K562 (cell line): ENCODE data around the gene FGGY. TPM values are rescaled to one million over a fixed set of nuclear protein-coding genes. Genes with fewer than 3 reads are reported as not detected.
A peak's percentile ranks its signal among the peaks of the same experiment; 100 is the strongest.

Experiments used
- ARNT ChIP-seq, 2 experiments: fragments of 450-650 bp; IDR thresholded peaks; 2 replicates each; pipeline ENCODE4 v1.6.1; 2016; ENCODE audit warnings: mild to moderate bottlenecking in 1 of 2
- CBFA2T2 ChIP-seq: fragments of 450-650 bp; conservative IDR thresholded peaks from 2 replicates; pipeline ENCODE4 v1.6.1; 2017; ENCODE audit warnings: mild to moderate bottlenecking
- CC2D1A ChIP-seq: fragments of 450-650 bp; IDR thresholded peaks from 2 replicates; pipeline ENCODE4 v1.6.1; 2017; ENCODE audit warnings: mild to moderate bottlenecking
- ELF1 ChIP-seq: fragments of 200-800 bp; sonication (Bioruptor generic); IDR thresholded peaks from 2 replicates; pipeline ENCODE4 v1.6.1; 2016; ENCODE audit warnings: missing genetic modification characterization, missing compliant biosample characterization
- ELF4 ChIP-seq: fragments of 450-650 bp; formaldehyde crosslinking; IDR thresholded peaks from 2 replicates; pipeline ENCODE4 v1.4.0; 2022; ENCODE audit warnings: missing genetic modification characterization
- FOXM1 ChIP-seq, 2 experiments: fragments of 450-650 bp in 1 of 2; sonication (generic) in 1 of 2; formaldehyde crosslinking in 1 of 2; IDR thresholded peaks; 2 replicates each; pipeline versions ENCODE4 v1.6.1 to v1.9.0; 2017 to 2022; ENCODE audit warnings: low read depth in 2 of 2, mild to moderate bottlenecking in 2 of 2, missing genetic modification reagents in 1 of 2, moderate library complexity in 1 of 2
- FOXP4 ChIP-seq: sonication (generic); formaldehyde crosslinking; IDR thresholded peaks from 2 replicates; pipeline ENCODE4 v1.8.0; 2022; ENCODE audit warnings: mild to moderate bottlenecking, missing genetic modification reagents, borderline replicate concordance
- HDAC3 ChIP-seq: fragments of 450-650 bp; IDR thresholded peaks from 2 replicates; pipeline ENCODE4 v1.6.1; 2018; ENCODE audit warnings: borderline replicate concordance, mild to moderate bottlenecking, moderate library complexity; ENCODE audit not compliant: partially characterized antibody
- HMGN3 ChIP-seq: IDR thresholded peaks from 2 replicates; pipeline ENCODE4 v1.6.1; 2011; ENCODE audit warnings: borderline replicate concordance, low read depth, mild to moderate bottlenecking, mixed read lengths, low read length; ENCODE audit not compliant: insufficient read length; ENCODE audit errors: extremely low read depth
- KLF16 ChIP-seq: IDR thresholded peaks from 2 replicates; pipeline ENCODE4 v1.6.1; 2016; ENCODE audit warnings: antibody characterized with exemption
- LEF1 ChIP-seq: fragments of 450-650 bp; IDR thresholded peaks from 2 replicates; pipeline ENCODE4 v1.6.1; 2016; ENCODE audit warnings: mild to moderate bottlenecking
- MTA3 ChIP-seq: fragments of 450-650 bp; formaldehyde crosslinking; IDR thresholded peaks from 2 replicates; pipeline ENCODE4 v1.6.1; 2017; ENCODE audit warnings: mild to moderate bottlenecking, borderline replicate concordance
- NFYB ChIP-seq: IDR thresholded peaks from 2 replicates; pipeline ENCODE4 v1.6.1; 2011; ENCODE audit warnings: mild to moderate bottlenecking, moderate library complexity; ENCODE audit not compliant: insufficient read length; ENCODE audit errors: extremely low read depth
- SNIP1 ChIP-seq: fragments of 450-650 bp; IDR thresholded peaks from 2 replicates; pipeline ENCODE4 v1.7.1; 2017; ENCODE audit warnings: low read depth, mild to moderate bottlenecking
- TAL1 ChIP-seq: fragments of 450-650 bp; IDR thresholded peaks from 2 replicates; pipeline ENCODE4 v1.6.1; 2016; ENCODE audit warnings: mild to moderate bottlenecking
- TBL1XR1 ChIP-seq, 2 experiments: IDR thresholded peaks; 2 replicates each; pipeline ENCODE4 v1.6.1; 2012; ENCODE audit warnings: improper control_type of control experiment in 2 of 2, low read length in 2 of 2, mild to moderate bottlenecking in 1 of 2
- ZNF639 ChIP-seq, 2 experiments: fragments of 200-800 bp in 1 of 2; sonication (Bioruptor generic) in 1 of 2; sonication (generic) in 1 of 2; formaldehyde crosslinking in 1 of 2; IDR thresholded peaks in 1 of 2; conservative IDR thresholded peaks in 1 of 2; 2 replicates each; pipeline versions ENCODE4 v1.5.0 to v1.6.1; 2016 to 2020; ENCODE audit warnings: missing compliant biosample characterization in 1 of 2, missing genetic modification characterization in 1 of 2, missing genetic modification reagents in 1 of 2
- ZNF696 ChIP-seq: fragments of 250-450 bp; sonication (Bioruptor Pico); conservative IDR thresholded peaks from 2 replicates; pipeline ENCODE4 v1.4.0; 2020; ENCODE audit warnings: mild to moderate bottlenecking, moderate library complexity
- polyA plus RNA-seq, 8 experiments: library from polyadenylated mRNA; depleted of rRNA in 4 of 8; stranded (reverse) in 5 of 8; unstranded in 3 of 8; fragments of >200 nt; fragmentation: Nextera tagmentation in 2 of 8; fragmentation: Illumina TruSeq in 1 of 8; extraction: Ambion mirVana in 2 of 8; extraction: Trizol in 1 of 8; gene quantifications; 2 replicates each; pipeline versions ENCODE4 v1.2.1 to v1.2.3, GENCODE V29; 2011 to 2014; ENCODE audit warnings: inconsistent platforms in 1 of 8, missing spikeins in 1 of 8
- total RNA-seq, 7 experiments: library from RNA; depleted of rRNA in 6 of 7; stranded (reverse); fragments of >200 nt in 6 of 7; fragmentation: Illumina TruSeq in 2 of 7; extraction: Trizol in 2 of 7; gene quantifications; 2 replicates each; pipeline versions ENCODE4 v1.2.1 to v1.2.3, GENCODE V29; 2011 to 2021; ENCODE audit warnings: low replicate concordance in 1 of 7
- TF ChIP-seq, protein P1 (sequence below): fragments of 450-650 bp; IDR thresholded peaks from 2 replicates; pipeline ENCODE4 v1.6.1; 2017; ENCODE audit warnings: antibody characterized with exemption
- TF ChIP-seq, protein P2 (sequence below): sonication (generic); IDR thresholded peaks from 2 replicates; pipeline ENCODE4 v1.6.1; 2016
- TF ChIP-seq, protein P3 (sequence below): fragments of 250-450 bp; sonication (Bioruptor Pico); IDR thresholded peaks from 2 replicates; pipeline ENCODE4 v1.5.0; 2020; ENCODE audit warnings: mild to moderate bottlenecking

FGGY gene
- total and polyA plus RNA-seq, 9 of the 15 experiments (the other 6 are each of a cell fraction or from before 2014, with no cell fraction given), result 9.7 to 19.2 (median 12.6) TPM

GRCh38 chr1:59288046-59288445, 8.8 kb upstream of the FGGY start (continued):
- TF ChIP-seq ZNF639 (CRISPR knock-in tag; conservative IDR thresholded peaks at IDR 0.05 in 1 of 2, IDR thresholded peaks at IDR 0.05 in 1 of 2) (0 out of 4 replicates have a peak, but pooled peaks of 1 of the 2 experiments have one; percentile 30), FOXM1 (IDR thresholded peaks at IDR 0.05; ENCODE audit: low read depth) (peak; percentile 89), FOXM1 (CRISPR knock-in tag; IDR thresholded peaks at IDR 0.05; ENCODE audit: low read depth) (no peak), LEF1 (peak; percentile 48; the same call in 1 of the 2 replicates), HDAC3 (peak; percentile 39), CBFA2T2 (peak; percentile 88), HMGN3 (peak; percentile 73), ARNT (IDR thresholded peaks at IDR 0.05) (no peak), CC2D1A (0 out of 2 replicates have a peak, but pooled peaks have one; percentile 23), TBL1XR1 (IDR thresholded peaks at IDR 0.05; ENCODE audit: low read length in 2 of 2) (peak in 1 of 2 experiments; percentile 85; a peak in 2 of 4 replicates), ELF4 (peak; percentile 19; the same call in 1 of the 2 replicates), ZNF696 (CRISPR knock-in tag) (no peak), SNIP1 (no peak), MTA3 (peak; percentile 45; the same call in 1 of the 2 replicates), FOXP4 (no peak), ELF1 (tag) (no peak), KLF16 (peak; percentile 85), NFYB (no peak), TAL1 (peak; percentile 95)
- TF ChIP-seq, protein P1, sequence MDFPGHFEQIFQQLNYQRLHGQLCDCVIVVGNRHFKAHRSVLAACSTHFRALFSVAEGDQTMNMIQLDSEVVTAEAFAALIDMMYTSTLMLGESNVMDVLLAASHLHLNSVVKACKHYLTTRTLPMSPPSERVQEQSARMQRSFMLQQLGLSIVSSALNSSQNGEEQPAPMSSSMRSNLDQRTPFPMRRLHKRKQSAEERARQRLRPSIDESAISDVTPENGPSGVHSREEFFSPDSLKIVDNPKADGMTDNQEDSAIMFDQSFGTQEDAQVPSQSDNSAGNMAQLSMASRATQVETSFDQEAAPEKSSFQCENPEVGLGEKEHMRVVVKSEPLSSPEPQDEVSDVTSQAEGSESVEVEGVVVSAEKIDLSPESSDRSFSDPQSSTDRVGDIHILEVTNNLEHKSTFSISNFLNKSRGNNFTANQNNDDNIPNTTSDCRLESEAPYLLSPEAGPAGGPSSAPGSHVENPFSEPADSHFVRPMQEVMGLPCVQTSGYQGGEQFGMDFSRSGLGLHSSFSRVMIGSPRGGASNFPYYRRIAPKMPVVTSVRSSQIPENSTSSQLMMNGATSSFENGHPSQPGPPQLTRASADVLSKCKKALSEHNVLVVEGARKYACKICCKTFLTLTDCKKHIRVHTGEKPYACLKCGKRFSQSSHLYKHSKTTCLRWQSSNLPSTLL, result no peak
- TF ChIP-seq, protein P2, sequence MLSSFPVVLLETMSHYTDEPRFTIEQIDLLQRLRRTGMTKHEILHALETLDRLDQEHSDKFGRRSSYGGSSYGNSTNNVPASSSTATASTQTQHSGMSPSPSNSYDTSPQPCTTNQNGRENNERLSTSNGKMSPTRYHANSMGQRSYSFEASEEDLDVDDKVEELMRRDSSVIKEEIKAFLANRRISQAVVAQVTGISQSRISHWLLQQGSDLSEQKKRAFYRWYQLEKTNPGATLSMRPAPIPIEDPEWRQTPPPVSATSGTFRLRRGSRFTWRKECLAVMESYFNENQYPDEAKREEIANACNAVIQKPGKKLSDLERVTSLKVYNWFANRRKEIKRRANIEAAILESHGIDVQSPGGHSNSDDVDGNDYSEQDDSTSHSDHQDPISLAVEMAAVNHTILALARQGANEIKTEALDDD, result peak; percentile 84
- TF ChIP-seq, protein P3, sequence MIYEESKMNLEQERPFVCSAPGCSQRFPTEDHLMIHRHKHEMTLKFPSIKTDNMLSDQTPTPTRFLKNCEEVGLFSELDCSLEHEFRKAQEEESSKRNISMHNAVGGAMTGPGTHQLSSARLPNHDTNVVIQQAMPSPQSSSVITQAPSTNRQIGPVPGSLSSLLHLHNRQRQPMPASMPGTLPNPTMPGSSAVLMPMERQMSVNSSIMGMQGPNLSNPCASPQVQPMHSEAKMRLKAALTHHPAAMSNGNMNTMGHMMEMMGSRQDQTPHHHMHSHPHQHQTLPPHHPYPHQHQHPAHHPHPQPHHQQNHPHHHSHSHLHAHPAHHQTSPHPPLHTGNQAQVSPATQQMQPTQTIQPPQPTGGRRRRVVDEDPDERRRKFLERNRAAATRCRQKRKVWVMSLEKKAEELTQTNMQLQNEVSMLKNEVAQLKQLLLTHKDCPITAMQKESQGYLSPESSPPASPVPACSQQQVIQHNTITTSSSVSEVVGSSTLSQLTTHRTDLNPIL (CRISPR knock-in tag), result no peak
